NT2/D1 (cell line): ENCODE measurements around the gene PEX5L.
"Not testable (repeated sequence)": the region's sequence is repeated elsewhere in the genome, so short reads cannot be mapped to it uniquely, and the experiment has no call there.

Experiments
- DNase-seq: peaks from one replicate; pipeline ENCODE4 v3.0.0-alpha.2; 2011; ENCODE audit warnings: low read depth, low spot score
- H3K27me3 ChIP-seq: 2 replicates; pipeline ENCODE4 v1.6.0; 2011; ENCODE audit warnings: mild to moderate bottlenecking; ENCODE audit not compliant: insufficient read length, insufficient read depth
- H3K36me3 ChIP-seq: 2 replicates; pipeline ENCODE4 v1.6.1; 2011; ENCODE audit warnings: mild to moderate bottlenecking, low read length, mixed read lengths; ENCODE audit not compliant: insufficient read depth, insufficient read length
- H3K4me1 ChIP-seq: 2 replicates; pipeline ENCODE4 v1.5.1; 2011; ENCODE audit not compliant: insufficient read depth, insufficient read length
- H3K4me3 ChIP-seq: 2 replicates; pipeline ENCODE4 v1.5.1; 2011; ENCODE audit warnings: low read depth; ENCODE audit not compliant: insufficient read length
- H3K9ac ChIP-seq: 2 replicates; pipeline ENCODE4 v1.6.0; 2011; ENCODE audit warnings: low read depth; ENCODE audit not compliant: insufficient read length
- H3K9me3 ChIP-seq: 2 replicates; pipeline ENCODE4 v1.5.1; 2011; ENCODE audit warnings: mild to moderate bottlenecking, low read length; ENCODE audit not compliant: insufficient read depth
- SUZ12 ChIP-seq: IDR thresholded peaks from 2 replicates; pipeline ENCODE4 v1.6.1; 2011; ENCODE audit not compliant: insufficient read length, insufficient read depth; ENCODE audit errors: extremely low read depth
- YY1 ChIP-seq: IDR thresholded peaks from 2 replicates; pipeline ENCODE4 v1.6.1; 2011; ENCODE audit not compliant: insufficient read length, insufficient read depth
- ZNF274 ChIP-seq: IDR thresholded peaks from 2 replicates; pipeline ENCODE4 v1.6.1; 2011; ENCODE audit warnings: mild to moderate bottlenecking, low read depth, low read length

The PEX5L gene

GRCh38 chr3:180011927-180012326 is 24.8 kb downstream of the PEX5L start:
- Histone ChIP-seq H3K9ac (no peak overlapping the region), H3K36me3 (no peaks in the 10 kb centered on the region), H3K4me1 (no peaks in the 10 kb centered on the region), H3K4me3 (no peak overlapping the region), H3K9me3 (no peaks in the 10 kb centered on the region), H3K27me3 (no peaks in the 10 kb centered on the region)
- DNase-seq = no peak
- TF ChIP-seq ZNF274 = no peak

DNA sequence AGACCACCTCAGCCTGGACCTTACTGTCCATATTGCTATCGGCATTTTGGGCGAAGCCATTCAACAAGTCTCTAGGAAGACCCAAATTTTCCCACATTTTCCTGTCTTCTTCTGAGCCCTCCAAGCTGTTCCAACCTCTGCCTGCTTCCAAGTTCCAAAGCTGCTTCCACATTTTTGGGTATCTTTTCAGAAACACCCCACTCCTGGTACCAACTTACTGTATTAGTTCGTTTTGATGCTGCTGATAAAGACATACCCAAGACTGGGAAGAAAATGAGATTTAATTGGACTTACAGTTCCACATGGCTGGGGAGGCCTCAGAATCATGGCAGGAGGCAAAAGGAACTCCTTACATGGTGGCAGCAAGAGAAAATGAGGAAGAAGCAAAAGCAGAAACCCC is 28.4 kb downstream of the PEX5L start:
- H3K27me3 ChIP-seq, H3K36me3 ChIP-seq, H3K9me3 ChIP-seq, H3K4me1 ChIP-seq, H3K9ac ChIP-seq, DNase-seq, H3K4me3 ChIP-seq: not testable (repeated sequence)

DNA sequence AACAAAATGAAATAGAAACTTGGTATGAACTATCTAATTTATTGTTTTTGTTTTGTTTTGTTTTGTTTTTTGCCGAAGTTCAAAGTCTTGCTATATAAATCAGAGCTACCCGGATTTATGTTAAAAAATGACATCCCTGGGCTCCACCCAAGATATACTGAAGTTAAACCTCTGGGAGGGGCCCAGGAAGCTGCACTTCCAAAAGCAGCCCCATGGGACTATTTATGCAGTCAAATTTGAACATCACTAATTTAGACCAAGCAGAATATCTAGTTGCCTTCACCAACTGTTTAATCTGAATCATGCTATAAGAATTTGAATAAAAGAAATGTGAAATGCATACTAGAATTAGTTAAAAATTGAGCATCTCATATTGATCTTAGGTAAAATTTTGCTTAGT is 32.2 kb downstream of the PEX5L start:
- Histone ChIP-seq H3K27me3 (no peaks in the 10 kb centered on the region), H3K9me3 (no peaks in the 10 kb centered on the region), H3K4me1 (no peaks in the 10 kb centered on the region), H3K9ac (no peak overlapping the region), H3K4me3 (no peak overlapping the region), H3K36me3 (no peaks in the 10 kb centered on the region)
- TF ChIP-seq YY1 = no peak
- TF ChIP-seq SUZ12 = no peak
- TF ChIP-seq ZNF274 = no peak
- DNase-seq = no peak

DNA sequence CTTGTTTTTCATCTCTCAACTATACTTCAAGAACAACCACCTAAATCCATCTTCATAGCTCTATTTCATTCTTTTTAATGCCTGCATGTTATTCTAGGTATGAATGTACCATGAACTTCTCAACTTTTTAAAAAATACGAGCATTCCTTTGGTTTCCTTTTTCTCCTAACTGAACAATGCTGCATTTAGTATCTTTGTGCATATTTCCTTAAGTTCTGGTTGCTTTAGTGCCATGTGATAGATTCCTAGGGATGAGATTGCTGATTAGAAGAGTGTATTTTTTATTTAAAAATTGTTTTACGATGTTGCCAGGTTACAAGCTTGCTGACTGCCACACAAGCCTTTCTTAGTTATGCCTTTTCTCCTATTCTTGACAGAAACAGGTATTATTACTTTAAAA is 34.7 kb downstream of the PEX5L start:
- no peaks in the 10 kb centered on the region for H3K36me3 ChIP-seq
- DNase-seq = no peak
- no peaks in the 10 kb centered on the region for H3K9me3 ChIP-seq
- no peaks in the 10 kb centered on the region for H3K4me1 ChIP-seq
- H3K4me3 ChIP-seq = no peak overlapping the region
- no peak overlapping the region for H3K9ac ChIP-seq
- TF ChIP-seq ZNF274 (no peak), YY1 (no peak), SUZ12 (no peak)
- no peaks in the 10 kb centered on the region for H3K27me3 ChIP-seq

GRCh38 chr3:180000500-180000899 is 36.2 kb downstream of the PEX5L start:
- Histone ChIP-seq H3K9ac (no peak overlapping the region), H3K4me1 (no peaks in the 10 kb centered on the region), H3K4me3 (no peak overlapping the region), H3K9me3 (no peaks in the 10 kb centered on the region), H3K27me3 (no peaks in the 10 kb centered on the region), H3K36me3 (no peaks in the 10 kb centered on the region)
- no peak for DNase-seq
- TF ChIP-seq ZNF274 (no peak), SUZ12 (no peak), YY1 (no peak)

DNA sequence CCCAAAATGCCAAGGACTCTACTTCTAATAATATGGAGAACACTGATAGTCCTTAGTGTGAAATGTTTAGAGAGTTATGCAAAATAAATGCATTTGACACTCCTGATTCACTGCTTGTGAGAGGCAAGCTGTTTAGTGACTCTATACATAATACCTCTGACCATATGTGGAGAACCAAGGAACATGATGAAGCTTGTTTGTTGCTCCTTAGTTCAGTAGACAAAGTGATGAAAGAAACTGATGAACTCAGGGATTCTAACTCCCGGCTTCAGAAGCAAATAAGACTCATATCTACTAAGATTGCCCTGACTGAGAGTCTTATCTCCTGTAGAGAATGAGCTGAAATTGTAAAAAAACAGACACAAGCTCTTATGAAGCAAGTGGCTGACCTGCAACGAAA is 41.3 kb downstream of the PEX5L start:
- H3K9me3 ChIP-seq = no peaks in the 10 kb centered on the region
- H3K4me3 ChIP-seq = no peak overlapping the region
- no peaks in the 10 kb centered on the region for H3K4me1 ChIP-seq
- no peaks in the 10 kb centered on the region for H3K36me3 ChIP-seq
- TF ChIP-seq ZNF274 (no peak), YY1 (no peak), SUZ12 (no peak)
- no peak overlapping the region for H3K9ac ChIP-seq
- H3K27me3 ChIP-seq = no peaks in the 10 kb centered on the region
- no peak for DNase-seq

DNA sequence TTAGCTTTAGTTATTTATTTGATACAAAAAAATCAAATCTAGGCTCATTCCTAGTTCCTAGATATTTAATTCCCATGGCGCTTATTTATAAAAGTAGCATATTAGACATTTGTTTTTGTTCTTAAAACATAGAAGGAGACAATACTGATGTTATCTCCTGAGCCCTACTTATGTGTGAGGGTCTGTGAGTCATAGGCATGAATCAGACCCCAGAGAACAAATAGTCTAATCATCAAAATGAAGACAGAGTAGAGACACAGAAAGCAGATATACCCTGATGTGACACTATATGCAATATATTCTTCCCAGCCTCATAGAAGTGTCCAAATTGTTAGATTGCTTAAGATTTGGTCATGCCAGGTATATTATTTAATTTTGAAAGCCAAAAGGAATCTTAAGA is 44.9 kb downstream of the PEX5L start:
- TF ChIP-seq ZNF274 = no peak
- no peak for TF ChIP-seq SUZ12
- no peak for TF ChIP-seq YY1
- Histone ChIP-seq H3K9ac (no peak overlapping the region), H3K9me3 (no peaks in the 10 kb centered on the region), H3K36me3 (no peaks in the 10 kb centered on the region), H3K4me1 (no peaks in the 10 kb centered on the region), H3K27me3 (no peaks in the 10 kb centered on the region), H3K4me3 (no peak overlapping the region)
- DNase-seq = no peak

DNA sequence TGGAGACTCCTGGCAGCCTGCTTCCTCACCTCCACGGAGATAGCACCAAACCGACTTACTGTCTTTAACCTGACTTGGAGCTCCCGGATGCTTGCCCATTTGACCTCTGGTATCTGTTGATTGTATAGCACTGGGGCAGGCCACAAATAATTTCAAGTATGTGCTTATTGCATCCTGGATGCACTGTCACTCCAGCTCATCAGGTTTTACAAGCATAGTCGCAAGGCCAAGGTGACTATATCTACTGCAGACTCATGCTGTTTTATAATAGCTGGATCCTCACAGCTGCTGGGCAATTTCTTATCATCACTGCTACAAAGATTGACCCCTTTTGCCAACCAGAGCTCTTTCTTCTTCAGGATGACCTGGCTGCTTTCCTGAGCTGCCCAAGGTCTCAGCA is 45.6 kb downstream of the PEX5L start:
- Histone ChIP-seq H3K4me3 (no peak overlapping the region), H3K36me3 (no peaks in the 10 kb centered on the region), H3K4me1 (no peaks in the 10 kb centered on the region), H3K9ac (no peak overlapping the region), H3K9me3 (no peaks in the 10 kb centered on the region), H3K27me3 (no peaks in the 10 kb centered on the region)
- DNase-seq = no peak
- TF ChIP-seq YY1 = no peak
